DND-41 (cell line): Measurements from ENCODE around the gene MMS22L.

Experiments used
- EZH2 ChIP-seq: IDR thresholded peaks from 3 replicates; pipeline ENCODE4 v1.6.1; 2012; ENCODE audit warnings: borderline replicate concordance, low read depth, mild to moderate bottlenecking, moderate library complexity, low read length, inconsistent platforms; ENCODE audit not compliant: severe bottlenecking
- TF ChIP-seq, protein P1 (sequence below): IDR thresholded peaks from 2 replicates; pipeline ENCODE4 v1.5.1; 2012; ENCODE audit warnings: borderline replicate concordance, low read length, moderate library complexity, mild to moderate bottlenecking; ENCODE audit not compliant: poor library complexity, severe bottlenecking; ENCODE audit errors: extremely low read depth

DNA sequence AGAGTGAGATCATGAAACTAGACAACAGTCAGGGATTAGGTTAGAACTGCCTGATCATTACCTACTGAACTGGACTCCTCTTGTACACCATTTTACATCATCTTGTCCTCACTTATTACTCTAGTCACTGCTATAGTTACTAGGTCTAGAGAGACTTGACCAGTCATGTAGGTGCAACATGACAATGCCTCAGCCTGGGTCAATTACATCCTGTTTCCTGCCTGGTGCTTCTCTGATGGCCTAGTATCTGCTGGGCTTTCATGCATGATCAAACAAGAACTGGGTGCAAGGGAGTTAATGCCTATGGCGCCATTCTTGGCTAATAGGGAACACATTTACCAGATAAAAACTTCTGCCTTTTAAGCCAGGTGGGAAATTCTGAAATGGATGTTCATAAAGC lies 39.2 kb upstream of the MMS22L start:
- TF ChIP-seq, protein P1, sequence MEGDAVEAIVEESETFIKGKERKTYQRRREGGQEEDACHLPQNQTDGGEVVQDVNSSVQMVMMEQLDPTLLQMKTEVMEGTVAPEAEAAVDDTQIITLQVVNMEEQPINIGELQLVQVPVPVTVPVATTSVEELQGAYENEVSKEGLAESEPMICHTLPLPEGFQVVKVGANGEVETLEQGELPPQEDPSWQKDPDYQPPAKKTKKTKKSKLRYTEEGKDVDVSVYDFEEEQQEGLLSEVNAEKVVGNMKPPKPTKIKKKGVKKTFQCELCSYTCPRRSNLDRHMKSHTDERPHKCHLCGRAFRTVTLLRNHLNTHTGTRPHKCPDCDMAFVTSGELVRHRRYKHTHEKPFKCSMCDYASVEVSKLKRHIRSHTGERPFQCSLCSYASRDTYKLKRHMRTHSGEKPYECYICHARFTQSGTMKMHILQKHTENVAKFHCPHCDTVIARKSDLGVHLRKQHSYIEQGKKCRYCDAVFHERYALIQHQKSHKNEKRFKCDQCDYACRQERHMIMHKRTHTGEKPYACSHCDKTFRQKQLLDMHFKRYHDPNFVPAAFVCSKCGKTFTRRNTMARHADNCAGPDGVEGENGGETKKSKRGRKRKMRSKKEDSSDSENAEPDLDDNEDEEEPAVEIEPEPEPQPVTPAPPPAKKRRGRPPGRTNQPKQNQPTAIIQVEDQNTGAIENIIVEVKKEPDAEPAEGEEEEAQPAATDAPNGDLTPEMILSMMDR, result no peak
- no peak for TF ChIP-seq EZH2
